Neural cell (in vitro differentiated cells): ENCODE data around the gene C3. TPM values are rescaled to one million over a fixed set of nuclear protein-coding genes. Genes with fewer than 3 reads are reported as not detected.

ENCODE experiments used
- H2AFZ ChIP-seq: fragments of 200-600, 300-800 bp; sonication (generic), shearing (Covaris generic); 2 replicates; pipeline ENCODE4 v1.6.0; 2014; ENCODE audit warnings: low read depth, mild to moderate bottlenecking, antibody characterized with exemption, low read length, moderate library complexity
- H3F3A ChIP-seq: fragments of 200-600 bp; shearing (Covaris generic); 2 replicates; pipeline ENCODE4 v1.6.1; 2016; ENCODE audit warnings: mild to moderate bottlenecking, moderate library complexity, mixed read lengths, antibody characterized with exemption, low read length; ENCODE audit not compliant: insufficient read depth, poor library complexity, severe bottlenecking
- H3K27ac ChIP-seq: fragments of 200-600, 300-800 bp; sonication (generic), shearing (Covaris generic); 2 replicates; pipeline ENCODE4 v1.5.1; 2014; ENCODE audit warnings: mild to moderate bottlenecking, low read length, moderate library complexity
- H3K27me3 ChIP-seq: fragments of 300-800, 200-600 bp; sonication (generic), shearing (Covaris generic); 2 replicates; pipeline ENCODE4 v1.6.0; 2014; ENCODE audit warnings: mild to moderate bottlenecking, low read depth, low read length, moderate library complexity; ENCODE audit not compliant: insufficient read depth
- H3K36me3 ChIP-seq: fragments of 300-800, 200-600 bp; sonication (generic), shearing (Covaris generic); 2 replicates; pipeline ENCODE4 v1.5.1; 2014; ENCODE audit warnings: mild to moderate bottlenecking, antibody characterized with exemption, low read length, moderate library complexity; ENCODE audit not compliant: insufficient read depth
- H3K4me2 ChIP-seq: fragments of 300-800, 200-600 bp; sonication (generic), shearing (Covaris generic); 2 replicates; pipeline ENCODE4 v1.6.0; 2014; ENCODE audit warnings: mild to moderate bottlenecking, low read length
- H3K4me3 ChIP-seq: fragments of 300-800, 200-600 bp; sonication (generic), shearing (Covaris generic); 2 replicates; pipeline ENCODE4 v1.5.1; 2014; ENCODE audit warnings: mild to moderate bottlenecking, low read length, moderate library complexity
- H3K79me2 ChIP-seq: fragments of 200-600 bp; shearing (Covaris generic); replicated peaks from 2 replicates; pipeline ENCODE4 v1.6.0; 2014; ENCODE audit warnings: mild to moderate bottlenecking, low read length, moderate library complexity; ENCODE audit not compliant: insufficient read depth
- H3K9ac ChIP-seq: fragments of 300-800, 200-600 bp; sonication (generic), shearing (Covaris generic); 2 replicates; pipeline ENCODE4 v1.6.1; 2016; ENCODE audit warnings: mild to moderate bottlenecking, low read length, mixed read lengths
- H3K9me2 ChIP-seq: fragments of 200-600 bp; shearing (Covaris generic); 2 replicates; pipeline ENCODE4 v1.6.1; 2016; ENCODE audit warnings: mild to moderate bottlenecking, low read length, mixed read lengths; ENCODE audit not compliant: insufficient read depth
- H3K9me3 ChIP-seq: fragments of 200-600, 300-800 bp; sonication (generic), shearing (Covaris generic); 2 replicates; pipeline ENCODE4 v1.6.1; 2016; ENCODE audit warnings: mild to moderate bottlenecking, mixed run types, low read length, moderate library complexity, mixed read lengths
- H4K20me1 ChIP-seq: fragments of 200-600 bp; shearing (Covaris generic); 2 replicates; pipeline ENCODE4 v1.6.1; 2016; ENCODE audit warnings: mild to moderate bottlenecking, mixed run types; ENCODE audit not compliant: insufficient read depth
- CTCF ChIP-seq: fragments of 450-650 bp; IDR thresholded peaks from 2 replicates; pipeline ENCODE4 v1.5.1; 2014; ENCODE audit warnings: antibody characterized with exemption, mild to moderate bottlenecking, moderate library complexity; ENCODE audit not compliant: poor library complexity, severe bottlenecking
- EP300 ChIP-seq: fragments of 450-650 bp; conservative IDR thresholded peaks from 2 replicates; pipeline ENCODE4 v1.6.1; 2014; ENCODE audit warnings: antibody characterized with exemption, mild to moderate bottlenecking, moderate library complexity; ENCODE audit not compliant: poor library complexity, severe bottlenecking
- EZH2 ChIP-seq: fragments of 200-600, 300-800 bp; shearing (Covaris generic), sonication (generic); IDR thresholded peaks from 2 replicates; pipeline ENCODE4 v1.6.1; 2014; ENCODE audit warnings: antibody characterized with exemption, low read length, borderline replicate concordance, mild to moderate bottlenecking; ENCODE audit not compliant: insufficient read depth, poor library complexity, severe bottlenecking
- MXI1 ChIP-seq: fragments of 450-650 bp; conservative IDR thresholded peaks from 2 replicates; pipeline ENCODE4 v1.6.1; 2014; ENCODE audit warnings: antibody characterized with exemption, mild to moderate bottlenecking; ENCODE audit not compliant: poor library complexity, severe bottlenecking
- POLR2AphosphoS5 ChIP-seq: IDR thresholded peaks from 2 replicates; pipeline ENCODE4 v1.6.1; 2012
- RAD21 ChIP-seq: fragments of 450-650 bp; conservative IDR thresholded peaks from 2 replicates; pipeline ENCODE4 v1.6.1; 2014; ENCODE audit warnings: antibody characterized with exemption, mild to moderate bottlenecking, moderate library complexity
- REST ChIP-seq: IDR thresholded peaks from 2 replicates; pipeline ENCODE4 v1.6.1; 2012; ENCODE audit warnings: borderline replicate concordance
- SMC3 ChIP-seq: fragments of 450-650 bp; conservative IDR thresholded peaks from 2 replicates; pipeline ENCODE4 v1.6.1; 2014; ENCODE audit warnings: antibody characterized with exemption, mild to moderate bottlenecking, moderate library complexity; ENCODE audit not compliant: poor library complexity
- TAF1 ChIP-seq: IDR thresholded peaks from 2 replicates; pipeline ENCODE4 v1.6.1; 2012; ENCODE audit warnings: low read depth
- polyA plus RNA-seq: library from polyadenylated mRNA; depleted of rRNA; stranded (reverse); fragments of >200 nt; gene quantifications from 2 replicates; pipeline ENCODE4 v1.2.3, GENCODE V29; 2014

The C3 gene
- polyA plus RNA-seq, 1 donor from 2014 or later: not detected

- Histone ChIP-seq H3K9me2 (no peaks in the 10 kb centered on the region), H3K4me3 (peak overlapping the region; percentile 58), H3K4me2 (no peak overlapping the region), H3K9me3 (no peaks in the 10 kb centered on the region), H3K79me2 (no peaks in the 10 kb centered on the region), H2AFZ (no peak overlapping the region), H4K20me1 (no peaks in the 10 kb centered on the region), H3K9ac (no peak overlapping the region), H3K36me3 (no peaks in the 10 kb centered on the region), H3K27ac (no peak overlapping the region), H3K27me3 (peaks cover 8% of the 10 kb centered on the region), H3F3A (no peaks in the 10 kb centered on the region)
- TF ChIP-seq REST (no peak), EZH2 (no peak)
Measured at GRCh38 chr19:6752256-6753177, 32.1 kb upstream of the C3 start.

GRCh38 chr19:6751189-6751588, 30.7 kb upstream of the C3 start:
- Histone ChIP-seq H3K9ac (no peak overlapping the region), H3K4me3 (no peak overlapping the region), H3K9me2 (no peaks in the 10 kb centered on the region), H3K36me3 (no peaks in the 10 kb centered on the region), H3F3A (no peaks in the 10 kb centered on the region), H3K9me3 (no peaks in the 10 kb centered on the region), H3K27ac (no peak overlapping the region), H3K27me3 (peaks cover 8% of the 10 kb centered on the region), H4K20me1 (no peaks in the 10 kb centered on the region), H3K4me2 (no peak overlapping the region), H3K79me2 (no peaks in the 10 kb centered on the region), H2AFZ (no peak overlapping the region)
- TF ChIP-seq POLR2AphosphoS5 (no peak), TAF1 (no peak), REST (no peak), EP300 (no peak), MXI1 (no peak), RAD21 (no peak), CTCF (no peak), EZH2 (no peak), SMC3 (no peak)
